NCI-H1930 (cell line): ENCODE data around the gene UBE2E2.
"Not testable (repeated sequence)": the region's sequence is repeated elsewhere in the genome, so short reads cannot be mapped to it uniquely, and the experiment has no call there.

Experiments used
- DNase-seq, 2 experiments: peaks; one replicate each; lab custom pipeline; 2025; lab: John Stamatoyannopoulos, UW

The UBE2E2 gene

DNA sequence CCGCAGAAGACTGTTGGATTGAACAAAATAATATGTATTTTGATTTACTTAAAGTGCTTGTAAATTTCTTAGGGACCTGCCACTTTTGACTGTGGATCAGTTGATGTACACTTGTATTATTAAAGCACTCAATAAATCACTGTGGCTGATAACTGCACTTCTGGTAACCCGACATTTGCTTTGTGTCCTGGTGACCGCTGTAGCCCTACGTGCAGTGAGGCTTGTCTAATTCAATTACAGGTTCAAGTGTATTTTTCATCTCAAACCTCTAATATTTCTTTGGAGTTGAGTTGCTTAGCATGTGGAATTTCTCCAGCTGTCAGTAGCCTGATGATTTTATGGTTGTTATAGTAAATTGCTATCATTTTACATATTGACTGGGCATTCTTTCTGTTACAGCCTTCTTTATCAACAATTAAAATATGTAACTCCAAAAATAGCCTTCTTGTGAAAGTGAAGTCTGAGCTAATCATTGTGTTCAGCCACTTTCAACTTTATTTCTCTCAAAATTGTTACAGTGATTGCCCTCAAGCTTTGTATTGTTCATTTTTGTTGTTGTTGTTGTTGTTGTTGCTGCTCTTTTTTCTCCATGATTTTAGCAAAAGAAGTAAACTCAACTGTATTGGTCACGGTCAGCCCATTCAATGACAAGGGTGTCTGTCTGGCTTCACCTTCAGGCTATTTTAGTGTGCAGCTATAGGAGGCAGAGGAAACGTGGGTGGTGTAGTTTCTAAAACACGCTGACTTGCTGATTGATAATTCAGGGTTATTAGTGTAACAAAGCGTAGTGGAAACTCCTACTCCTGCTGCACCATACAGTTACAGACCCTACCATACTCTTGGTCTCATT is 387.5 kb downstream of the UBE2E2 start:
- no peak for DNase-seq

GRCh38 chr3:23591374-23591773 is 388.2 kb downstream of the UBE2E2 start:
- DNase-seq, result no peak

GRCh38 chr3:23592961-23593931 is 390.1 kb downstream of the UBE2E2 start:
- no peak for DNase-seq

DNA sequence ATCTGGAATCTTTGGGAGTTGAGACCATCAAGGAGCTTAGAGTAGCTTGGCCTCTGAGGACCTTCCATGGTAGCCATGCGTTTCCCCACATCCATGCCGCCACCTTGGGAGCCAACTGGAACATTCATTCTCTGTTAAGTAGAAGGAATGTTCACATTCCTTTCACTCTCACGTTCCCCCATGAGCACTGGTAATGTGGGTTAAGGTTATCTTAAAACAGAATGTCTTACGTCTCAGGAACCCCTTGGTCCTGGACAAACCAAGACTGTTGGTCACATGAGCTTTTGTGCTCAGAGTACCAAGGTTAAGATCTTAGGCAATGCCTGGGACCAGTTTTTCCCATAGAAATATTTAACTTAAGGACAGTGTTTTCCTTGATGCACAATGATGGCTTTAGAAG is 390.9 kb downstream of the UBE2E2 start:
- DNase-seq, result no peak

GRCh38 chr3:23594894-23595670 is 392.0 kb downstream of the UBE2E2 start:
- no peak for DNase-seq

- no peak for DNase-seq
Measured at GRCh38 chr3:23595851-23596250, 392.7 kb downstream of the UBE2E2 start.

GRCh38 chr3:23600167-23600871 is 397.2 kb downstream of the UBE2E2 start:
- DNase-seq, result peak; percentile 54 to 59

DNA sequence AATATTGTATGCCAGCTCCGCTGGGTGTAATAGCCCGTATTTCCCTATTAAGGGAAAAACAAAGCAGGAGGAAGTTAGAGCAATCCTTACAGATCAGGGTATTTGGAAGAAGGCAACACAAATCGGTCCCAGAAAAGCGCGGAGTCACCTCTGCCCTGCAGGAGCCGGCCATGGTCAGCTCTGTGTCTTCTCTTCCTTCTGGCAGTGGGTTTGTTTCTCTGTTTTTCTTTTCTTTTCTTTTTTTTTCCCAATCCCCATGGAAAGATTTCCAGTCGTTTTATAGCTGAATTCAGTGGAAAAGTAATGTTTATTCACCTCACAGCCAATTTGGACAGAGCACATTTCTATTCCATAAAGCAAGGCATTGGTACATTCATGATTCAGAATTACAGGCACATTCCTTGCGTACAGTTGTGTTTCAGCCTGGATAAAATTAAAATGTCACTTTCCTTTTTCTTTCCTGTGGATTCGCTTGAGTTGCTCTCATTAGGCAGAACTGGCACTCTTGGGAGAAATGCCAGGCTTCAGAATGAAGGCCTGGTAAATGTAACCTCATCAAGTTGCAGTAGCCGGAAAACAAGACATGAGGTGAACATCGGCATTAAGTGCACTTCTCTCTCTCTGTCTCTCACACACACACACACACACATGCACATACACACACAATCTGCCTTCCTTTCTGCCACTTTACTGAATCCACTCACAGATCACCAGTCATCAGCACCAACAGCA is 398.1 kb downstream of the UBE2E2 start:
- DNase-seq, result no peak

GRCh38 chr3:23602971-23603370 is 399.8 kb downstream of the UBE2E2 start:
- DNase-seq, result no peak

DNA sequence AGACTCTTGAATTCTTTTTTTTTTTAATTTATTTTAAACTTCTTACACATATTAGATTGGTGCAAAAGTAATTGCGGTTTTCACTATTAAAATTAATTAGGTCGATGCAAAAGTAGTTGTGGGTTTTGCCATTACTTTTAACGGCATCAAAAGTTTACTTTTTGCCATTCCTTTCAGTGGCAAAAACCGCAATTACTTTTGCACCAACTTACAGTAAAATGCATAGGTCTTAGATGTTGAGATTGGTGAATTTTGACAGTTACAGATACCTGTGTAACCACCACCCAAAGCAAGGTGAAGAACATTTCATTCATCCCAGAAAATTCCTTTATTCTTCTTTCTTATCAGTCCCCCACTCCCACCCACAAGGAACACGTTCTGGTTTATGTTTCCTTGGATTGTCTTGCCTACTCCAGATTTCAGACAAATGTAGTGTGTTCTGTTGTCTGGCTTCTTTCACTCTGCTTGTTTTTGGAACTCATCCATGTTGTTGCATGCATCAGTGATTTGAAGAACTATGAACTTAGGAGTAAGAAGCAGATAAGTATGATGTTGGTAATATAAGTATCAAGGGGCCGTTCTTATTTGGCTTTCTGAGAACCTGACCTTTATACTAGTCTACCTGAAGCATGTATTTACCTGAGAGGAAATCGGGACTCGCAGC is 404.2 kb downstream of the UBE2E2 start:
- DNase-seq, result no peak

DNA sequence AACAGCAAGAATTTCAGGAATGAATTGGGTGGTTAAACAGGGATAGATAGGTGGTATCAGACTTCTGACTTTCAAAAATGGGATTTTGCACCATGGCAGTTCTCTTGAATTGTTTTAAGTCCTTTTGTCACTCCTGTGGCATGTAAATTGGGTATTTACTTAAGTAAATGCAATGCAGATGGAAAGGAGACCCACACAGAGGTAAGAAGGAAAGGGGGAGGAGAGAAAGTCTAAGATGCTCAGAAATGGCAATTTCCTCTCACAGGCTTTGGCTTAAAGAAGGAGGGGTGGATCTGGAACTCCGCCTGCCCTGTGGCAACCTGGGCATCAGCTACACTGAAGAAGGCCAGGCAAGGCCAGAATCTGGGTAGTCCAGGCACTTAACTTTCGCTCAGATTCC is 405.5 kb downstream of the UBE2E2 start:
- DNase-seq, result no peak

DNA sequence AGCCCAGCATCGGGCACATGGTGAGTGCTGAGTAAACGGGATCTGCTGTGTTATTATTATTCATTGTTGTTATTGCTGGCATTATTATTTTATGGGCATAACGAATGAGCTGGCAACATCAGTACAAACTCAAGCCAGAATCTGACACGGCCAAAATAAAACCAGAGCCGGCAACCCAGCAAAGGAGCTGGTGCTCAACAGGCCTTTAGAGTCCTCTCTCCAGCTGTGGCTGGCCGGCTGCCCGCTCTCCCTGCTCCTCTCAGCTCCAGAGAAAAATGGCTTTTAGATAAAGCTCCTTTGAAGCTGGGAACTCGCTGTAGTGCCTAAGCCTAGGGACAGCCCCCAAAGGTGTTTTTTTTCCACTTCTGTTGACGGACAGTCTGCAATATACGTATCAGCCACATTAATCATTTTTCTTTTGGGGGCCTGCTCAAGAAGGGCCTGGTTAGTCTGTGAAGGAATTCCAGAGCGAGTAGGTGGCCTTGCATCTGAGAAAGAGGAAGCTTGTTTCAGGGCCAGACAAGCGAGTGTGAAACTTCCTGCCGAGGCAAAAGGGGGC is 408.7 kb downstream of the UBE2E2 start:
- no peak for DNase-seq

DNA sequence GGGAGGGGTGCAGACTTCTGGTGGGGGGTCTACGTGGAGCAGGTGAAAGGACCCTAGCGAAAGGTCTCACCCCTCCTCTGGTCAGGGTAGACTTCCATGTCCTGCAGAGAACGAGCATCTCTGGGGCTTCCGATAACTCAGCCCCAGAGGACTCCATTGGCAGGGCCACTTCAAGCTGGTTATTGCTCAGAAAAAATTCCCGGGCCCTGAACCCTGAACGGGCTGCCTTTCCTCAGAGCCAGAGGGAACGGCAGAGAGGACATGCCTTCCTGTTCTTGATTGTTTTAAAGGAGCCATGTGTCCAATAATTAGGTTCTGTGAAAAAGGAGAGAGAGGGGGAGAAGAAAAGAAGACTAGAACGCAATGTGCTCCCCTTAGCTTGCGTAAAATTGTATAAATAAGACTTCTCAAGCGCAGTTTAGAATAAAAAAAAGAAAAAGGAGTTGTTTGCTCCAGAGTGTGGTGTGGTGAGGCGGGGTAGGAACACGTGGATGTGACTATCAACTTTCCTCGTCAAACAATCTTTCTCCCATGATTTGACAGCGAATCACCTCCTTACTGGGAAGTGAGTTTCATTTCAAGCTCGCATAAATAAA is 409.3 kb downstream of the UBE2E2 start:
- DNase-seq, result no peak

DNA sequence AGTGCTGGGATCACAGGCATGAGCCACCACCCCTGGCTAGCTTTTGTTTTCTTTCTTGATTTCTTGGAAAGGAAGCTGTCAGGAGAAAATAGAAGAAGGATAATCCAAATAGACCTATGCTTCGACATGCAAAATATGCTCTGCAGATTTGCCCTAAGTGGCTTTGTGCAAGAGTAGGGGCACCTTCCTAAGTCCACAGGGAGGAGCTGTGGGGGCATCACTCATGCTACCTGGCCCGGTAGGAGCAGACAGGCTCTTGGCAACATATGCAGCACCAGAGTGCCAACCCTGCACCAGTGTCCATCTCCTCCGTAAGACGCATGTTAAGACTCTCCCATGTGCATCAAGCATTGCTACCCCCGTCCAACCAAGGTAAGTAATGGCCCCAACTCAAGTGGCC is 411.9 kb downstream of the UBE2E2 start:
- no peak for DNase-seq

DNA sequence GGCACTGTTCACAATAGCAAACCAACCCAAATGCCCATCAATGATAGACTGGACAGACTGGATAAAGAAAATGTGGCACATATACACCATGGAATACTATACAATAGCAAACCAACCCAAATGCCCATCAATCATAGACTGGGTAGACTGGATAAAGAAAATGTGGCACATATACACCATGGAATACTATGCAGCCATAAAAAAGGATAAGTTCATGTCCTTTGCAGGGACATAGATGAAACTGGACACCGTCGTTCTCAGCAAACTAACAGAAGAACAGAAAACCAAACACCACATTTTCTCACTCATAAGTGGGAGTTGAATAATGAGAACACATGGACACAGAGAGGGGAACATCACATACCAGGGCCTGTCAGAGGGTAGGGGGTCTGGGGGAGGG is 415.3 kb downstream of the UBE2E2 start:
- not testable (repeated sequence) for DNase-seq

GRCh38 chr3:23619705-23620637 is 416.8 kb downstream of the UBE2E2 start:
- DNase-seq, result no peak

DNA sequence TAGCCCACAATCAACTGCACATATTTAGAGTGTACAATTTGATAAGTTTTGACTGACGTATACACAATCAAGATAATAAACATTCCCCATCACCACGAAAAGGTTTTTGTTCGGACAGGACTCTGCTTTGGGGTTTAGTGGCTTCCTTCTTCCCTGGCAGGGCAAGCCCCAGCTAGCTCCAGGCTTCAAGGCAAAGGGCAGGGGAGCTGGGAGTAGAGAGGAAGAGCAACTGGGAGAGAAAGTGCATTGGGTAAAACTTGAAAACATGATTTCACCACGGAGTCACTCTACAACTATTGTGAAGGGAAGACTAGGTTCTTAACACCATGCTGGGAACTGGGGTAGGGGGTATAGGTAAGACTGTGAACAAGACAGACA is 417.5 kb downstream of the UBE2E2 start:
- DNase-seq, result no peak

- no peak for DNase-seq
Measured at GRCh38 chr3:23623844-23624243, 420.7 kb downstream of the UBE2E2 start.
